OCI-LY1 (cell line): ENCODE measurements around the gene PCNX3.

Experiments used
- H2AFZ ChIP-seq: fragments of 200-600 bp; sonication (generic), shearing (Covaris generic); 2 replicates; pipeline ENCODE4 v1.6.0; 2014; ENCODE audit warnings: antibody characterized with exemption, mild to moderate bottlenecking, low read length
- H3F3A ChIP-seq: fragments of 200-600 bp; sonication (generic), shearing (Covaris generic); 2 replicates; pipeline ENCODE4 v1.6.0; 2014; ENCODE audit warnings: mild to moderate bottlenecking, antibody characterized with exemption, low read length, moderate library complexity; ENCODE audit not compliant: insufficient read depth
- H3K27ac ChIP-seq: fragments of 200-600 bp; sonication (generic); 2 replicates; pipeline ENCODE4 v1.5.1; 2014; ENCODE audit warnings: low read length, mixed run types, mild to moderate bottlenecking, low read depth; ENCODE audit not compliant: poor library complexity, severe bottlenecking
- H3K27me3 ChIP-seq: fragments of 200-600 bp; sonication (generic); 2 replicates; pipeline ENCODE4 v1.6.0; 2014; ENCODE audit warnings: antibody characterized with exemption, mild to moderate bottlenecking, low read length, moderate library complexity; ENCODE audit not compliant: insufficient read depth
- H3K36me3 ChIP-seq: fragments of 200-600 bp; sonication (generic); 2 replicates; pipeline ENCODE4 v1.6.1; 2014; ENCODE audit warnings: mild to moderate bottlenecking, antibody characterized with exemption, low read length, moderate library complexity, mixed read lengths; ENCODE audit not compliant: insufficient read depth
- H3K4me1 ChIP-seq: fragments of 200-600 bp; sonication (generic); 2 replicates; pipeline ENCODE4 v1.5.1; 2014; ENCODE audit warnings: mild to moderate bottlenecking, low read length, moderate library complexity; ENCODE audit not compliant: insufficient read depth, severe bottlenecking
- H3K4me2 ChIP-seq: fragments of 200-600 bp; sonication (generic), shearing (Covaris generic); 2 replicates; pipeline ENCODE4 v1.6.1; 2014; ENCODE audit warnings: low read length
- H3K4me3 ChIP-seq: fragments of 200-600 bp; sonication (generic); 2 replicates; pipeline ENCODE4 v1.5.1; 2014; ENCODE audit warnings: low read length, low read depth, mild to moderate bottlenecking, mixed read lengths; ENCODE audit not compliant: poor library complexity, severe bottlenecking
- H3K79me2 ChIP-seq: fragments of 200-600 bp; shearing (Covaris generic); 2 replicates; pipeline ENCODE4 v1.6.1; 2016; ENCODE audit warnings: mixed run types, low read length, mixed read lengths; ENCODE audit not compliant: insufficient read depth
- H3K9ac ChIP-seq: fragments of 200-600 bp; sonication (generic), shearing (Covaris generic); 2 replicates; pipeline ENCODE4 v1.6.1; 2014; ENCODE audit warnings: mild to moderate bottlenecking, low read length, mixed read lengths
- H3K9me2 ChIP-seq: fragments of 200-600 bp; sonication (generic), shearing (Covaris generic); 2 replicates; pipeline ENCODE4 v1.6.1; 2014; ENCODE audit warnings: low read depth, mild to moderate bottlenecking, low read length, mixed read lengths
- H3K9me3 ChIP-seq: fragments of 200-600 bp; shearing (Covaris generic); 2 replicates; pipeline ENCODE4 v1.6.1; 2014; ENCODE audit warnings: low read length, mixed read lengths
- H4K20me1 ChIP-seq: fragments of 200-600 bp; sonication (generic), shearing (Covaris generic); 2 replicates; pipeline ENCODE4 v1.6.0; 2016; ENCODE audit warnings: mild to moderate bottlenecking, low read length; ENCODE audit not compliant: insufficient read depth
- CTCF ChIP-seq: fragments of 200-600 bp; sonication (generic), shearing (Covaris generic); IDR thresholded peaks from 2 replicates; pipeline ENCODE4 v1.5.1; 2017; ENCODE audit warnings: mild to moderate bottlenecking, antibody characterized with exemption, low read length, moderate library complexity, mixed read lengths
- EZH2 ChIP-seq: fragments of 200-600 bp; sonication (generic), shearing (Covaris generic); IDR thresholded peaks from 2 replicates; pipeline ENCODE4 v1.8.0; 2017; ENCODE audit warnings: borderline replicate concordance, mixed run types, mild to moderate bottlenecking, antibody characterized with exemption, low read length, moderate library complexity, mixed read lengths

PCNX3 gene

GRCh38 chr11:65655570-65656332 is 40.2 kb downstream of the PCNX3 start:
- Histone ChIP-seq H3K4me3 (no peak overlapping the region), H3K27ac (no peak overlapping the region), H3F3A (0 out of 2 replicates have a peak, but pooled peaks cover 7% of the 10 kb centered on the region), H2AFZ (no peak overlapping the region), H3K4me2 (no peak overlapping the region), H3K4me1 (peaks cover 20% of the 10 kb centered on the region), H3K9me3 (no peaks in the 10 kb centered on the region), H3K79me2 (no peaks in the 10 kb centered on the region), H3K36me3 (peaks cover 80% of the 10 kb centered on the region), H3K27me3 (no peaks in the 10 kb centered on the region), H3K9ac (no peak overlapping the region), H4K20me1 (no peaks in the 10 kb centered on the region), H3K9me2 (no peaks in the 10 kb centered on the region)
- TF ChIP-seq EZH2, result no peak
- TF ChIP-seq CTCF, result no peak

GRCh38 chr11:65657426-65657825 is 41.9 kb downstream of the PCNX3 start:
- H3K9ac ChIP-seq, result no peak overlapping the region
- H3K79me2 ChIP-seq, result peaks cover 8% of the 10 kb centered on the region
- no peaks in the 10 kb centered on the region for H3F3A ChIP-seq
- H3K4me3 ChIP-seq, result no peak overlapping the region
- no peak overlapping the region for H3K27ac ChIP-seq
- peaks cover 25% of the 10 kb centered on the region for H3K4me1 ChIP-seq
- no peak overlapping the region for H2AFZ ChIP-seq
- TF ChIP-seq EZH2 (no peak), CTCF (no peak)
- no peaks in the 10 kb centered on the region for H3K9me2 ChIP-seq
- no peaks in the 10 kb centered on the region for H4K20me1 ChIP-seq
- no peak overlapping the region for H3K4me2 ChIP-seq
- no peaks in the 10 kb centered on the region for H3K9me3 ChIP-seq
- no peaks in the 10 kb centered on the region for H3K27me3 ChIP-seq
- H3K36me3 ChIP-seq, result peaks cover 81% of the 10 kb centered on the region

GRCh38 chr11:65658174-65659021 is 42.8 kb downstream of the PCNX3 start:
- no peak for TF ChIP-seq EZH2
- no peak for TF ChIP-seq CTCF
- Histone ChIP-seq H2AFZ (no peak overlapping the region), H3K79me2 (peaks cover 9% of the 10 kb centered on the region), H3K9me2 (no peaks in the 10 kb centered on the region), H3K27ac (no peak overlapping the region), H3K4me1 (peaks cover 16% of the 10 kb centered on the region), H3K27me3 (no peaks in the 10 kb centered on the region), H3K9ac (no peak overlapping the region), H3K36me3 (peaks cover 80% of the 10 kb centered on the region), H3K9me3 (no peaks in the 10 kb centered on the region), H4K20me1 (no peaks in the 10 kb centered on the region), H3F3A (no peaks in the 10 kb centered on the region), H3K4me3 (no peak overlapping the region), H3K4me2 (no peak overlapping the region)
